HL-60 (cell line): ENCODE results near the gene MC1R.
"Not testable (repeated sequence)": the region's sequence is repeated elsewhere in the genome, so short reads cannot be mapped to it uniquely, and the experiment has no call there.

Experiments
- DNase-seq, 2 experiments: peaks; one replicate each; pipeline ENCODE4 v3.0.0-alpha.2; 2010 to 2020; ENCODE audit warnings: low read depth in 1 of 2, low spot score in 1 of 2
- H3K27ac ChIP-seq: fragments of 250-450 bp; sonication (Bioruptor Pico); replicated peaks from 2 replicates; pipeline ENCODE4 v1.5.1; 2020; ENCODE audit warnings: mild to moderate bottlenecking, moderate library complexity
- H3K27me3 ChIP-seq: fragments of 250-450 bp; sonication (Bioruptor Pico); 2 replicates; pipeline ENCODE4 v1.5.1; 2021; ENCODE audit warnings: mild to moderate bottlenecking, moderate library complexity; ENCODE audit not compliant: insufficient read depth, poor library complexity, severe bottlenecking
- H3K4me3 ChIP-seq: replicated peaks from 2 replicates; pipeline ENCODE4 v1.5.1; 2011; ENCODE audit warnings: mild to moderate bottlenecking, control low read depth, low read length; ENCODE audit not compliant: insufficient read depth
- CTCF ChIP-seq: IDR thresholded peaks from one replicate; pipeline ENCODE4 v1.5.1; 2011; ENCODE audit warnings: low read length, control low read depth, inconsistent platforms; ENCODE audit not compliant: insufficient read depth
- GABPA ChIP-seq: IDR thresholded peaks from 2 replicates; pipeline ENCODE4 v1.6.1; 2012; ENCODE audit warnings: low read depth
- POLR2AphosphoS5 ChIP-seq: IDR thresholded peaks from 2 replicates; pipeline ENCODE4 v1.6.1; 2012; ENCODE audit warnings: low read depth
- REST ChIP-seq: IDR thresholded peaks from 2 replicates; pipeline ENCODE4 v1.6.1; 2012; ENCODE audit warnings: low read depth; ENCODE audit not compliant: insufficient replicate concordance
- SPI1 ChIP-seq: IDR thresholded peaks from 2 replicates; pipeline ENCODE4 v1.6.1; 2012; ENCODE audit warnings: low read depth, mild to moderate bottlenecking, borderline replicate concordance

MC1R gene

GRCh38 chr16:89965447-89966225 lies 47.0 kb downstream of the MC1R start:
- Histone ChIP-seq H3K27ac (no peak overlapping the region), H3K4me3 (no peak overlapping the region), H3K27me3 (no peaks in the 10 kb centered on the region)
- no peak for TF ChIP-seq SPI1
- no peak for TF ChIP-seq POLR2AphosphoS5
- TF ChIP-seq REST, result no peak
- no peak for TF ChIP-seq GABPA
- TF ChIP-seq CTCF, result no peak
- DNase-seq, result no peak

- Histone ChIP-seq H3K27me3 (no peaks in the 10 kb centered on the region), H3K4me3 (no peak overlapping the region), H3K27ac (no peak overlapping the region)
- TF ChIP-seq REST (no peak), SPI1 (no peak), POLR2AphosphoS5 (no peak), GABPA (no peak), CTCF (no peak)
- no peak for DNase-seq
These were observed 48.1 kb downstream of the MC1R start for GRCh38 chr16:89966756-89967155.

GRCh38 chr16:89967436-89967835 lies 48.8 kb downstream of the MC1R start:
- H3K27ac ChIP-seq, H3K4me3 ChIP-seq, H3K27me3 ChIP-seq: not testable (repeated sequence)
- DNase-seq, result peak in 1 of 2 experiments; percentile 17

- H3K4me3 ChIP-seq, H3K27me3 ChIP-seq, H3K27ac ChIP-seq, DNase-seq: not testable (repeated sequence)
These were observed 49.4 kb downstream of the MC1R start for GRCh38 chr16:89968074-89968473.

- no peak overlapping the region for H3K27ac ChIP-seq
- peak in 1 of 2 experiments; percentile 87 for DNase-seq
- peak; percentile 95 for TF ChIP-seq SPI1
- peak; percentile 51; the same call in 1 of the 2 replicates for TF ChIP-seq POLR2AphosphoS5
- TF ChIP-seq CTCF, result no peak
- no peak overlapping the region for H3K4me3 ChIP-seq
- H3K27me3 ChIP-seq, result no peaks in the 10 kb centered on the region
These were observed 51.2 kb downstream of the MC1R start for GRCh38 chr16:89969741-89970410.
